Stimulated activated CD4-positive, alpha-beta T cell treated with anti-CD3 and anti-CD28 coated beads, TNF-alpha, amount 100 ng/mL, for 1 hour (primary cell): ENCODE measurements around the gene KRTAP7-1.

Experiments used
- DNase-seq, 3 donors: peaks; one replicate each; pipeline ENCODE4 v3.0.0-alpha.2; 2020; ENCODE audit warnings: low read depth in 3 of 3, low spot score in 1 of 3

KRTAP7-1 gene, protein sequence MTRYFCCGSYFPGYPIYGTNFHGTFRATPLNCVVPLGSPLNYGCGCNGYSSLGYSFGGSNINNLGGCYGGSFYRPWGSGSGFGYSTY

DNA sequence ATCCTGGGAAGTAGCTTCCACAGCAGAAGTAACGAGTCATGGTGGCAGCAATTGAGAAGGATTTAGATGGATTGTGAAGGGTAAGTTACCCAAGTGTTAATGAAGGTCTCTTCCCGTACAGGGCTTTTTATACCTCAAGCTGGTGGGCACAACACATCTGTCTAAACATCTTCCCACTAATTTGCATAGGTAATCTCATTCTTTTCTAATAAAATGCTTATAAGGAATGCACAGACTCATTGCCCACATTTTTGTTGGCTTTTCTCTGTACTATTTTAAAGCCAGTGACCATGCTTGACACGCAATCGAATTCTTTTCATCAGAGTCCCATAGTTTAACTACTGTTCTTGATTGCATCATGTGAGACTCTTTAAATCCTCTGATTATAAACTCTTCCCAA is at the start of gene KRTAP7-1:
KRTAP7-1 (minus strand) TSS at position 101 of the 400 bp plus-strand sequence; CDS start at position 40, 61 bp downstream.
- DNase-seq, result no peak

DNA sequence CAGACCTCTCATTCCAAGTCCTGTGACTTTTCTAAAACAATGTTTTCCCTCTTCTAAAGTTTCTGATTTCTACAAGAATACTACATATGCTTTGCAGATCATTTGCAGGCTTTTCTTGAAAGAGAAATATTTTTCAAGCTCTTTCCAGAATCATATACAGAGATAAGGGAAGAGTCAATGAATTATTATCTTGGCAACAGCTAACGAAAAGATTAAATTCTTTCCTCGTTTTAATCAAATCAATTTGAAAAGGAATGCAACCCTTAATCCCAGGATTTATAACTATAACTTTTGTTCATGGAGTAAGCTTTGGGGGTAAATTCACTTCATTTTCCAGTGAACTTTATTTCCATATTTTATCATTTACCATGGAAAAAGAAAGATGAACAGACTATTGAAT is 45.0 kb upstream of the KRTAP7-1 start:
- DNase-seq, result no peak

DNA sequence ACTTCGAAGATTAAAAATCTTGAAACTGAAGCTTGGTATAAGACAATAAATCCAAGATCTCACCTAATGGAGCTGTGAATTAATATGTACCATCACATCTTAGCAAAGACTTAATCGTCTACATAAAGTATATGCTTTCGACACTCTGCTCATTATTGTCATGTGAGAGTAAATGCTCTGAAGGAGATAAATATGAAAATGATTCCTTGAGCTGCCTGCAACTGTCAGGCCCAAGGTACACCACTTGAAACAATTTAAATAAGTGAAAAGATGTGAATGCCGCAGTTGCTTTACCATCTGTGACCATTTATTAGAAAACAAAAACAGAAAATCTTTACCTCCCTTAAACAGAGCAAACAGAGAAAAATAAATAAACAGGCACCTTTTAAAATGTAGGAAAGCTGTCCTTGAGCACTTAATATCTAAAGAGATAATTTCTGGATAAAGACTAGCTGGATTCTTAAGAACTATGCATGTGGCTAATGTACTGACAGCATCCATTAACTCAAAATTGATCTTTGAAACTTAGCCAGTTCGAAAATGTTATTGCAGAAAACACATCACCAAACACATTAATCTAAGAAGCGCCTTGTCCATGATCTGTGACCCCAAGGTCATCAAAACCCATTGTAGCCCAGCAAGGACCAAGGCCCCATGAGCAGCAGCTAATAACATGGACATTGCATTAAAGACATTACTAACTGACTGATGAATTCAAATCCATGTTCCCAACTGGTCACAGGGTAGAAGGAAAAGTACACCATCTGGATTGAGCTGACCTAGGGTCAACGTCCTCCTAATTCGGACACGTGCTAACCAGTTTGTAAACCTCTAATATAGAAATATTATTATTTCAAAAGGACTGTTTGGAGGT is 18.3 kb upstream of the KRTAP7-1 start:
- no peak for DNase-seq

DNA sequence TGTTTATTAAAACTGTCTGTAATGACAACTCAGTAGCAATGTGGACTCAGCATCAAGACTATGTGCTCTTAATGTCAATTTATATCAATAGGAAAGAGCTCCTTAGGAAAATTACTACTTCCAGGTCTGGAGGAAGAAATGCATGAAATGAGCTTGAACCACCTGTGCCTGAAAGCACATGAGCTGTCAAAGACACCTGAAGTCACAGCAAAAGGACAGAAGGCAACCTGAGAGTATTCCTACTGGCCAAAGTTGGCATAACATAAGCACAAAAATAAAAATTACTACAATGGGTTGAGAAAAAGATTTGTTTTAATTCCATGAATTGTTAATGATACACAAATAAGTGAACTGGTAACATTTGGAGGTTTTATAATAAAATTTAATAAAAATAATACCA is 13.4 kb upstream of the KRTAP7-1 start:
- no peak for DNase-seq

DNA sequence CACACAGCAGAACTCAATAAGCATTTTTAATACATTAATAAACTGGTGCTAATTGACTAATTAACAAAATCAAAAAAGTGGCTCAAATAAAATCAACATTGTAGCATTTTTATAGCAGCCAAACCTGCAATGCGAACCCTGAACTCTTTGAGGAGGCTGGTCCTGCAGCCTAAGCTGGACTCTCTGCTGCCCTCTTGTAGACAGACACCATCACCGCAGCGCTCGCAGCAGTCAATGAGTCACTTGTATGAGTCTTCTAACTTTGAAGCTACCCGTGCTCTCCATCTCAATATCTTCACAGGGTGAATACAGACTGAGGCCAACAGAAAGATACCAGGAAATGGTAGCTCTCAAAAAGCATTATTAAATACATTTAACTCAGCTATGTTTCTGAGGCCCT is 9.7 kb upstream of the KRTAP7-1 start:
- DNase-seq, result peak in 1 of 3 donors; percentile 11

DNA sequence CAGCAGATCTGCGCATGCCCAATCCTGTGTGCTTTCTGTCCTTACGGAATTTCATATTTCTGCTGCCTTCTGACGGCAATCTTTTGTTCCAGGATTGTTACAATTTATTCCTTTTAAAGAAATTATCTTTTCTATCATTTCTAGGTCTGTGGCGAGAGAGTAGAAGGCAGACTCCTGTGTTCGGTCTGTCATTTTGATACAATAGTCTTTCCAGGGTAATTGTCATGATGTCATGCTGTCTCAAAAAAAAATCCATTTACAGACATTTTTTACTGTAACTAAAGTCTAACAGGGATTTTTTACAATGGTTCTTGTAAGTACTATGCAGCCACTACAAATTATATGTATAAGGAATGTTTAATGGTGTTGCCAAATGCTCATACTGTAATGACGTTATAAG is 9.0 kb upstream of the KRTAP7-1 start:
- no peak for DNase-seq

DNA sequence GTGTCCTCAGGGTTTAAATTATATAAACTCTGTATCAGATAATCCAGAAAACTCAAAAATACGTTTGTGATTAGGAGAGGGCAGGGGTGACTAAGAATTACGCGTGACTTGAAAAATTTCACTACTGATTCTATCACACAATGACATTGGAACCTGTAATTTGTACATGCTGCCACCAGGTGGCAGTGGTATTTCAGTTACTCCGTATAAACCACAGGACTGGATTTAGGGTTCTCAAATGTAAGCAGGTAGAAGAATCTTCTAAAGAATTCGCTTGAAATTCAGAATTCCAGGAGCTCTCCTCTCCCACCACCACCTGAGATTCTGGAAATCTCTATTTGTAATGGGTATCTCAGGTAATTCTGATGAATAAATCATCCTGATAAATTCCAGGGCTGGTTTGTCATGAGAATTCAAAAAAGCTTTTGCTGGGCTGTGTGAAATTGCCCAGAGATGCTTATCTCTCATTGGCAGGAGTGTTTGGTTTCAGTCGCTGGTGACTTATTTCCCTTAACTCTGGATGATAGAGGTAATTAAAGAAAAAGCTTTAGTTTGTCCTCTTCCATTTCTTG is 1.7 kb upstream of the KRTAP7-1 start:
- peak in 1 of 3 donors; percentile 10 for DNase-seq

DNA sequence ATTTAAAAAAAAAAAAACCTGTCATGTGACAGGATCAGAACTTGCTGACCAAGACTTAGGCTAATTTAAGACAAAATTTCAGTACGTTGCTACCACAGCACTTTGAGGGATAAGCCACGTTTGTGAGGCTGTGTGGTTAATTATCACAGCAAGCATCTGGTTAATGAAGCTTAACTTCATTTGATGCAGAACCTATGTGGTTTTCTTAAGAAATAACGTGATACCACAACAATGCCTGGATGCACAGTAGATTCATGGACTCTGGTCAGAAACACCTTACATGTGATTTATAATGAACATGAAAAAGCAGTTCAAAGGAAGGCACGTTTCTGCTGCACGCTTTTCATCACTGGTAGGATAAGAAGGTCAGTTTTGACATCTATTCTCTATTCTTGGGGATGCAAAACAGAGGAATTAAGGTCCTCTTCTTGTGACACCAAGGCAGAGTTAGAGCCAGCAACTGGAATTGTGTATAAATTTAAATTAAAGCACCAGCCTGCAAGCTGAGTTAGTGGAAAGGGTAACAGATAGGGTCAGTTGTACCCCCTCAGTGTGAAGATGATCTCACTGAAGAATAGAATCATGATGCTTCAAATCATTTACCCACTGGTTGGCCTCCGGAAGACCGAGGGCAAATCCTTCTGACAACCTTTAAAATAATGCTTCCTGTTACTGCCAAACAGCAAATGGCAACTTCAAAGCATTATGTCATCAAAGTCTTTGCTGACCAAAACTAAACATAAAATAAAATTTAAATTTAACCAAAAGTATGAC is 10.5 kb downstream of the KRTAP7-1 start:
- DNase-seq, result no peak

DNA sequence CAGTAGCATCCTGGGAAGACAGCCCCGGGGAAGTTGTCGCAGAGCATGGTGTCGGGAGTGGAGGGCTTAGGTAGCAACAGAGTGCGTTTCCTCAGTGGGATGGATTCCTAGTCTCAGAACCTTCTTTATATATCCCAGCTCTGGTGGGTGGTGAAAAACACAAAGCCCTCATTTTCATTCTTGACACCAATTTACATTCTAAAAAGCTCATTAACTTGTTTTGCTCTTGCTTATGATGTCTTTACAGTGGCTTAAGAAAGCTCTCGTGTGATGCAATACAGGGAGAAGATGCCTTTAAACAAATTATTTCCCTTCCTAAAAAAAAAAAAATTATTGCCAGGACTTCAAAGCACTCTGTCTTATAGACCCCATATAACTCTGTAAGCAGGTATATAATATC is 16.4 kb downstream of the KRTAP7-1 start, which contains the start of gene KRTAP8-1:
KRTAP8-1 (minus strand) TSS at position 101 of the 400 bp plus-strand sequence; CDS start at position 47, 54 bp downstream.
- DNase-seq, result no peak

DNA sequence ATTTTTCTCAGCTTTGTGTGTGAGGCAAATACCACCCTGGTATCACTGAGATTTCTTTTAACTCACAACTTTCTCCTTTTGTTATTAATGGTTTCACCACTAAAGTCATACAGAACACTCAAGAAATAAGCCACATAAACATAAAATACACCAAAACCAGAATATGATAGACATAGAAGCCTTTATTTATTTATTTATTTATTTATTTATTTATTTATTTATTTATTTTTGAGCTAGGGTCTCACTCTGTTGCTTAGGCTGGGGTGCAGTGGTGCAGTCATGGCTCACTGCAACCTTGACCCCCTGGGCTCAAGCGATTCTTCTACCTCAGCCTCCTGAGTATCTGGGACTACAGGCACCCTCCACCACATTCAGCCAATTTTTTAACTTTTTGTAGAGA is 29.0 kb downstream of the KRTAP7-1 start:
- no peak for DNase-seq

DNA sequence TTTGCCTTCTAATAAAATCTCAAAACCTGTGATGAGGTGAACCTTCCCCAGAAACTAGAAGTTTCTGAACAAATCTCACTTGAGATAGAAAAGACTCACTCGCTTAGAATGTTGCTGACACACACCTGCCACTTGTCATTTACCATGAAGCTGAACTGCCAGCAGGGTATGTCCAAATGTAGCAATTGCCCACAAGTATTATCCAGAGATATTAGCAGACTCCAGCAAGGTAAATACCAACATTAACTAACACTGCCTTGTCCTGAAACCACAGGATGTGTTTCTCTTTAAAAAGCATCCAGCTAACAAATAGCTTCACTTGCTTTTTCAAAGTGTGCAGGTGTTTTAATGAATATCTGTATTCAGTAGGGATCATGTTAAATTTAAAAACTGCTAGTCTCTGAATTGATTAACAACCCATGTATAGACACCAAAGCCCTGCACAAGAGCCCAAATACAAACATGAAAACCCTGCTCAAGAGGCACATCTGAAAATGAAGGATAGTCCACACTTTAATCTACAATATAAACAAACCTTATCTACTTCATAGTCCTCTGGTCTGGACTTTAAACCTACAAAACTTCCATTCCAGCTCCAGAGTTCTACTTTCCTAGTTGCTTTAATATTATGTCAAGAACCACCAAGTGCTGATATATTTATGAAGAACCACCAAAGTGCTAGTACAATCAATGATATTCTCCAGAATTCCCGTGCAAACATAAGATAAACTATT is 35.8 kb downstream of the KRTAP7-1 start:
- DNase-seq, result no peak

DNA sequence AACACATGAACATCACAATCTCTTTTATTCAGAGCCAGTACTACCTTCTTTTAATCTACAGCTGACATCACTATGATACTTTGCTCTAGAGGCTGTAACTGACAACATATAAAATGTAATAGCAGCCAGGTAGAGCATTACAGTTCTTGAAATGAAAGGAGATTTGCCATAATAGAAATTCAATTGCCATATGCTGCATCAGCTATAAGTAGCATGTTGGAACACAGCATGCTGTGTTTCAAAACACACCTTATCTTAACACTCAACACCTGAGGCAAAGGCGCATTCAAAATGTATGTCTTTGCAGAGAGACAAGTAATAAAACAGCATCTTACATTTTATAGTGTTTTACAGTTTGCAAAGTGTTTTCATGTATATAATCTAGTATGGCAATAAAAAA is 50.3 kb downstream of the KRTAP7-1 start:
- no peak for DNase-seq
